ENCODE data around the gene BATF2. TPM values are rescaled to one million over a fixed set of nuclear protein-coding genes. Genes with fewer than 3 reads are reported as not detected.
A peak's percentile ranks its signal among the peaks of the same experiment; 100 is the strongest.

BATF2 gene
- total RNA-seq, 1 donor from 2014 or later = 1.0 TPM

GRCh38 chr11:65040847-65041622, 44.3 kb upstream of the BATF2 start, which contains the start of gene SAC3D1:
SAC3D1 (plus strand) TSS chr11:65041210; CDS start chr11:65041293, 83 bp downstream.
- peak; percentile 15 for TF ChIP-seq CTCF (conservative IDR thresholded peaks at IDR 0.05)

GRCh38 chr11:65040520-65040846, 43.7 kb upstream of the BATF2 start:
- no peaks in the 10 kb centered on the region for H3K27me3 Mint-ChIP-seq
- peaks cover 3% of the 10 kb centered on the region for H3K36me3 Mint-ChIP-seq
- TF ChIP-seq CTCF (conservative IDR thresholded peaks at IDR 0.05) = no peak
- peak overlapping the region; percentile 93 for H3K4me3 Mint-ChIP-seq
- peak overlapping the region; percentile 93 for H3K27ac Mint-ChIP-seq
- H3K4me1 Mint-ChIP-seq (ENCODE audit: unreplicated experiment) = peaks cover 4% of the 10 kb centered on the region
- no peak for DNase-seq (ENCODE audit: extremely low spot score, unreplicated experiment)
- H3K9me3 Mint-ChIP-seq = no peaks in the 10 kb centered on the region

More at GRCh38 chr11:65040847-65041622, 44.3 kb upstream of the BATF2 start, which contains the start of gene SAC3D1:
- Mint-ChIP-seq H3K4me1 (ENCODE audit: unreplicated experiment) (peaks cover 4% of the 10 kb centered on the region), H3K9me3 (no peaks in the 10 kb centered on the region), H3K27ac (peak within 1 kb of the TSS; percentile 93), H3K36me3 (peaks cover 3% of the 10 kb centered on the region), H3K4me3 (peak within 1 kb of the TSS; percentile 93), H3K27me3 (no peaks in the 10 kb centered on the region)
- DNase-seq (ENCODE audit: extremely low spot score, unreplicated experiment) = peak; percentile 92

- peaks cover 4% of the 10 kb centered on the region for H3K4me1 Mint-ChIP-seq (ENCODE audit: unreplicated experiment)
- H3K27ac Mint-ChIP-seq = no peak overlapping the region
- H3K9me3 Mint-ChIP-seq = no peaks in the 10 kb centered on the region
- H3K4me3 Mint-ChIP-seq = no peak overlapping the region
- H3K36me3 Mint-ChIP-seq = no peaks in the 10 kb centered on the region
- TF ChIP-seq CTCF (conservative IDR thresholded peaks at IDR 0.05) = no peak
- no peak for DNase-seq (ENCODE audit: extremely low spot score, unreplicated experiment)
- H3K27me3 Mint-ChIP-seq = no peaks in the 10 kb centered on the region
Measured at GRCh38 chr11:65036931-65037330, 40.2 kb upstream of the BATF2 start.

- DNase-seq (ENCODE audit: extremely low spot score, unreplicated experiment) = no peak
- H3K4me3 Mint-ChIP-seq = no peak overlapping the region
- H3K27me3 Mint-ChIP-seq = no peaks in the 10 kb centered on the region
- no peaks in the 10 kb centered on the region for H3K36me3 Mint-ChIP-seq
- H3K9me3 Mint-ChIP-seq = no peaks in the 10 kb centered on the region
- no peak for TF ChIP-seq CTCF (conservative IDR thresholded peaks at IDR 0.05)
- no peak overlapping the region for H3K27ac Mint-ChIP-seq
- H3K4me1 Mint-ChIP-seq (ENCODE audit: unreplicated experiment) = peaks cover 2% of the 10 kb centered on the region
Measured at GRCh38 chr11:65035579-65035978, 38.8 kb upstream of the BATF2 start.

GRCh38 chr11:65034423-65034822, 37.7 kb upstream of the BATF2 start:
- TF ChIP-seq CTCF (conservative IDR thresholded peaks at IDR 0.05) = no peak
- DNase-seq (ENCODE audit: extremely low spot score, unreplicated experiment) = no peak
- Mint-ChIP-seq H3K4me3 (no peak overlapping the region), H3K9me3 (no peaks in the 10 kb centered on the region), H3K4me1 (ENCODE audit: unreplicated experiment) (no peaks in the 10 kb centered on the region), H3K36me3 (no peaks in the 10 kb centered on the region), H3K27ac (no peak overlapping the region), H3K27me3 (no peaks in the 10 kb centered on the region)
